SK-N-MC (cell line): Measurements from ENCODE around the gene F13B.
"Not testable (repeated sequence)": the region's sequence is repeated elsewhere in the genome, so short reads cannot be mapped to it uniquely, and the experiment has no call there.

Experiments
- DNase-seq: peaks from one replicate; pipeline ENCODE4 v3.0.0-alpha.2; 2011; ENCODE audit warnings: low read depth, low spot score
- H3K27ac ChIP-seq: fragments of 200-600 bp; sonication (generic); 2 replicates; pipeline ENCODE4 v1.5.1; 2016; ENCODE audit warnings: mixed run types
- H3K36me3 ChIP-seq: fragments of 200-600 bp; sonication (generic); 2 replicates; pipeline ENCODE4 v1.6.1; 2017; ENCODE audit warnings: antibody characterized with exemption, low read length, mixed read lengths; ENCODE audit not compliant: insufficient read depth
- H3K4me3 ChIP-seq: fragments of 200-600 bp; sonication (generic); 2 replicates; pipeline ENCODE4 v1.5.1; 2016
- H3K9ac ChIP-seq: fragments of 200-600 bp; sonication (generic); 2 replicates; pipeline ENCODE4 v1.8.0; 2017; ENCODE audit warnings: mixed run types, mixed read lengths; ENCODE audit not compliant: insufficient read length
- H3K9me3 ChIP-seq: fragments of 200-600 bp; sonication (generic); 2 replicates; pipeline ENCODE4 v1.6.1; 2017; ENCODE audit warnings: low read depth, mild to moderate bottlenecking, antibody characterized with exemption, low read length, moderate library complexity, mixed read lengths
- EZH2 ChIP-seq: fragments of 200-600 bp; sonication (generic); IDR thresholded peaks from one replicate; pipeline ENCODE4 v1.6.1; 2017; ENCODE audit warnings: antibody characterized with exemption
- FOXP2 ChIP-seq: optimal IDR thresholded peaks from 2 replicates; pipeline ENCODE3; 2011; ENCODE audit warnings: mild to moderate bottlenecking, moderate library complexity; ENCODE audit not compliant: insufficient read depth; ENCODE audit errors: extremely low read length, control extremely low read depth
- POLR2AphosphoS5 ChIP-seq: IDR thresholded peaks from 2 replicates; pipeline ENCODE4 v1.6.1; 2012; ENCODE audit warnings: mild to moderate bottlenecking, low read depth, low read length, borderline replicate concordance

F13B gene

GRCh38 chr1:197066277-197066676 lies 783 bp downstream of the F13B start:
- Histone ChIP-seq H3K36me3 (no peaks in the 10 kb centered on the region), H3K9ac (no peak overlapping the region), H3K27ac (no peak overlapping the region), H3K9me3 (no peaks in the 10 kb centered on the region), H3K4me3 (no peak overlapping the region)
- TF ChIP-seq POLR2AphosphoS5, result no peak
- no peak for TF ChIP-seq EZH2
- TF ChIP-seq FOXP2, result no peak
- no peak for DNase-seq

GRCh38 chr1:197065559-197065958 lies 1.5 kb downstream of the F13B start:
- no peak overlapping the region for H3K9ac ChIP-seq
- H3K4me3 ChIP-seq, result no peak overlapping the region
- no peak for DNase-seq
- H3K27ac ChIP-seq, result no peak overlapping the region
- no peaks in the 10 kb centered on the region for H3K36me3 ChIP-seq
- no peaks in the 10 kb centered on the region for H3K9me3 ChIP-seq
- TF ChIP-seq EZH2, result no peak
- no peak for TF ChIP-seq POLR2AphosphoS5
- no peak for TF ChIP-seq FOXP2

GRCh38 chr1:197063212-197063611 lies 3.8 kb downstream of the F13B start:
- H3K9me3 ChIP-seq, result no peaks in the 10 kb centered on the region
- no peaks in the 10 kb centered on the region for H3K36me3 ChIP-seq
- no peak overlapping the region for H3K4me3 ChIP-seq
- DNase-seq, result no peak
- no peak overlapping the region for H3K27ac ChIP-seq
- H3K9ac ChIP-seq, result no peak overlapping the region
- TF ChIP-seq FOXP2 (no peak), EZH2 (no peak), POLR2AphosphoS5 (no peak)

GRCh38 chr1:197062692-197063091 lies 4.4 kb downstream of the F13B start:
- Histone ChIP-seq H3K9ac (no peak overlapping the region), H3K27ac (no peak overlapping the region), H3K4me3 (no peak overlapping the region), H3K36me3 (no peaks in the 10 kb centered on the region), H3K9me3 (no peaks in the 10 kb centered on the region)
- no peak for TF ChIP-seq FOXP2
- TF ChIP-seq POLR2AphosphoS5, result no peak
- TF ChIP-seq EZH2, result no peak
- no peak for DNase-seq

GRCh38 chr1:197049100-197049499 lies 18.0 kb downstream of the F13B start:
- no peak overlapping the region for H3K4me3 ChIP-seq
- H3K36me3 ChIP-seq, result no peaks in the 10 kb centered on the region
- no peak overlapping the region for H3K9ac ChIP-seq
- no peaks in the 10 kb centered on the region for H3K9me3 ChIP-seq
- DNase-seq, result no peak
- H3K27ac ChIP-seq, result no peak overlapping the region
- no peak for TF ChIP-seq EZH2
- no peak for TF ChIP-seq FOXP2
- TF ChIP-seq POLR2AphosphoS5, result no peak

- Histone ChIP-seq H3K4me3 (no peak overlapping the region), H3K9me3 (no peaks in the 10 kb centered on the region), H3K9ac (no peak overlapping the region), H3K36me3 (no peaks in the 10 kb centered on the region), H3K27ac (no peak overlapping the region)
- no peak for TF ChIP-seq EZH2
- TF ChIP-seq POLR2AphosphoS5, result no peak
- no peak for TF ChIP-seq FOXP2
- no peak for DNase-seq
Measured at GRCh38 chr1:197042676-197043341, 24.3 kb downstream of the F13B start.

- Histone ChIP-seq H3K9me3 (no peaks in the 10 kb centered on the region), H3K4me3 (peak overlapping the region; percentile 63), H3K36me3 (no peaks in the 10 kb centered on the region), H3K9ac (no peak overlapping the region), H3K27ac (peak overlapping the region; percentile 16; the same call in 1 of the 2 replicates)
- DNase-seq, result peak; percentile 28
- TF ChIP-seq POLR2AphosphoS5, result no peak
- no peak for TF ChIP-seq FOXP2
- TF ChIP-seq EZH2, result no peak
Measured at GRCh38 chr1:197041486-197042353, 25.3 kb downstream of the F13B start.

- Histone ChIP-seq H3K9ac (no peak overlapping the region), H3K36me3 (no peaks in the 10 kb centered on the region), H3K9me3 (no peaks in the 10 kb centered on the region), H3K27ac (no peak overlapping the region), H3K4me3 (no peak overlapping the region)
- no peak for DNase-seq
- TF ChIP-seq EZH2 (no peak), POLR2AphosphoS5 (no peak), FOXP2 (no peak)
Measured at GRCh38 chr1:197036861-197037260, 30.2 kb downstream of the F13B start.

GRCh38 chr1:197034631-197035339 lies 32.3 kb downstream of the F13B start:
- H3K4me3 ChIP-seq, H3K36me3 ChIP-seq, H3K9ac ChIP-seq, DNase-seq, H3K27ac ChIP-seq, H3K9me3 ChIP-seq: not testable (repeated sequence)
